NCI-H345 treated with DMSO at 0.1 percent for 48 hours (cell line): ENCODE data around the gene IGF1.
"Not testable (repeated sequence)": the region's sequence is repeated elsewhere in the genome, so short reads cannot be mapped to it uniquely, and the experiment has no call there.

Source experiments
- DNase-seq: peaks from one replicate; lab custom pipeline; 2025; ENCODE audit not compliant: unreplicated experiment; lab: John Stamatoyannopoulos, UW

The IGF1 gene

GRCh38 chr12:102399653-102400052 is 80.7 kb downstream of the IGF1 start:
- no peak for DNase-seq

- DNase-seq, result no peak
These were observed 84.1 kb downstream of the IGF1 start for GRCh38 chr12:102396276-102396675.

- DNase-seq, result peak; percentile 21
These were observed 86.2 kb downstream of the IGF1 start for GRCh38 chr12:102394200-102394599.

GRCh38 chr12:102390068-102390467 is 90.3 kb downstream of the IGF1 start:
- no peak for DNase-seq

- no peak for DNase-seq
These were observed 91.9 kb downstream of the IGF1 start for GRCh38 chr12:102388469-102388868.

- DNase-seq, result no peak
These were observed 95.0 kb downstream of the IGF1 start for GRCh38 chr12:102385343-102385742.

- no peak for DNase-seq
These were observed 100.8 kb downstream of the IGF1 start for GRCh38 chr12:102379346-102380162.

- no peak for DNase-seq
These were observed 103.6 kb downstream of the IGF1 start for GRCh38 chr12:102376781-102377180.

GRCh38 chr12:102376181-102376747 is 104.1 kb downstream of the IGF1 start:
- no peak for DNase-seq

- DNase-seq, result no peak
These were observed 106.2 kb downstream of the IGF1 start for GRCh38 chr12:102374190-102374589.

GRCh38 chr12:102372087-102372486 is 108.3 kb downstream of the IGF1 start:
- DNase-seq, result no peak

GRCh38 chr12:102371165-102371564 is 109.2 kb downstream of the IGF1 start:
- DNase-seq, result no peak

- DNase-seq, result no peak
These were observed 110.5 kb downstream of the IGF1 start for GRCh38 chr12:102369876-102370275.

- DNase-seq, result no peak
These were observed 115.0 kb downstream of the IGF1 start for GRCh38 chr12:102365365-102365764.

GRCh38 chr12:102364709-102365108 is 115.7 kb downstream of the IGF1 start:
- no peak for DNase-seq

- no peak for DNase-seq
These were observed 123.7 kb downstream of the IGF1 start for GRCh38 chr12:102356690-102357089.

- not testable (repeated sequence) for DNase-seq
These were observed 126.1 kb downstream of the IGF1 start for GRCh38 chr12:102354281-102354680.

- no peak for DNase-seq
These were observed 129.0 kb downstream of the IGF1 start for GRCh38 chr12:102351322-102351721.

- no peak for DNase-seq
These were observed 130.3 kb downstream of the IGF1 start for GRCh38 chr12:102350070-102350469.

- no peak for DNase-seq
These were observed 131.3 kb downstream of the IGF1 start for GRCh38 chr12:102349079-102349478.

GRCh38 chr12:102347811-102348210 is 132.6 kb downstream of the IGF1 start:
- no peak for DNase-seq
